ENCODE results near the gene SMURF1.
"Not testable (repeated sequence)": the region's sequence is repeated elsewhere in the genome, so short reads cannot be mapped to it uniquely, and the experiment has no call there.

Gene SMURF1

DNA sequence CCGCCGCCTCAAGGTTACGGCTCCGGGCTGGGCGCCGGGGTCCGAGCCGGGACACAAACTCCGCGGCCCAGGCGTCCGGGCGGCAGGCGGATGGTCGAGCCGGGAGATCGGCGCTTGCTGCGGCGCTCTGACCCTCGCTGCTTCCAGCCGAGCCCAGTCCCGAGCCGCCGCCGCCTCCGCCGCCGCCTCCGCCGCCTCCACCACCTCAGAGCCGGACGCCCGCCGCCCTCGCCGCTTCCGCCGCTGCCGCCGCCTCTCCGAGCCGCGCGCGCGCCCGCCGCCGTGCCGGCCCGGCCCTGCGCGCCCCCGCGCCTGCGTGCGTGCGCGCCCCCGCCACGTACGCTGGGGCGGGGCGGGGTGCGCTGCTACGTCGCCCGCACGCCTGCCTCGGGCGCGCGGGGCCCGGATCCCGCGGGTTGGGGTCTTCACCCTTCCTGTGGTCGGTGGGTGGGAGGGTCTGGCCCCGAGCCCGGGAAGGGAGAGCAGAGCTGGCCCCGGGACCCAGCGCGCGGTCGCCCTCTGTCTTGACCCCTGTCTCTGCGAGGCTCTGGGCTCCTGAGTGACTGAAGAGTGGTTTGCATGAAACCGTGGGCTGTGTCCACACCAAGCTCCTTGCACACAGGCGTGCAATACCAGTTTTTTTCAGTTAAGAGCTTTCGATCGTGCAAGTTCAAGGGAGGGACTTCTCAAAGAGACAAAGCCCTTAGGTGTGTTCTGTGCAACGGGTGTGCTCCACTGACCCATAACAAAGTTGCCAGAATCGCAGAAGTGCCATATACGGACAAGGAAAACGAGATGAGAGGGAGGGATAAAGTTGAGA is at the start of gene SMURF1:
TSS of gene SMURF1 (minus strand) at position 256 of the 820 bp plus-strand sequence. CDS start 328 bp downstream, outside the sequence.
- peak; percentile 62 for DNase-seq

DNA sequence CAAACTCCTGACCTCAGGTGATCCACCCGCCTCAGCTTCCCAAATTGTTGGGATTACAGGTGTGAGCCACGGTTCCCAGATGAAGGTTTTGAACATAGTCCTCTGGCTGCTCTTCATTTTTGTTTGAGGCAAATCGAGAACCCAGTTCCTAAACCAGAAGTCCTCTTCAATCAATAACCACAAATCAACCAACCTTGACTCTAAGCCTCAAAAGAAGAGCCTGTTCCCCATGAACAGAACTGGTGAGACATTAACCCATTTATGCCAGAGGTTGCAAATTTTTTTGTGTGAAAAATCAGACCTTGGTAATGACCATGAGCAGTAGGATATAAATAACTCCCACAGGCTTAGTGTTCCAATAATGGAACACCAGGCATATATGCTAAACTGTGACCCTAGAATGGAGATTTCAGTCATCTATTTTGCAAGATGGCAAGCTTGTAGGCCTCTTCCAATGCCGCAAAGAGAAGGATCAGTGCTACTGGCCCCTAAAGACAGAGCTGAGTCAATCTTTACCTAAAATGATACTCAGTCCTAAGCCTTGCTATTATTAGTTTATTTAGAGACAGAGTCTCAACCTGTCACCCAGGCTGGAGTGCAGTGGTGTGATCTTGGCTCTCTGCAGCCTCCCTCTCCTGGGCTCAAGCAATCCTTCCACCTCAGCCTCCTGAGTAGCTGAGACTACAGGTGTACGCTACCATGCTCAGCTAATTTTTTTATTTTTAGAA is 48.1 kb upstream of the SMURF1 start:
- no peak for DNase-seq

DNA sequence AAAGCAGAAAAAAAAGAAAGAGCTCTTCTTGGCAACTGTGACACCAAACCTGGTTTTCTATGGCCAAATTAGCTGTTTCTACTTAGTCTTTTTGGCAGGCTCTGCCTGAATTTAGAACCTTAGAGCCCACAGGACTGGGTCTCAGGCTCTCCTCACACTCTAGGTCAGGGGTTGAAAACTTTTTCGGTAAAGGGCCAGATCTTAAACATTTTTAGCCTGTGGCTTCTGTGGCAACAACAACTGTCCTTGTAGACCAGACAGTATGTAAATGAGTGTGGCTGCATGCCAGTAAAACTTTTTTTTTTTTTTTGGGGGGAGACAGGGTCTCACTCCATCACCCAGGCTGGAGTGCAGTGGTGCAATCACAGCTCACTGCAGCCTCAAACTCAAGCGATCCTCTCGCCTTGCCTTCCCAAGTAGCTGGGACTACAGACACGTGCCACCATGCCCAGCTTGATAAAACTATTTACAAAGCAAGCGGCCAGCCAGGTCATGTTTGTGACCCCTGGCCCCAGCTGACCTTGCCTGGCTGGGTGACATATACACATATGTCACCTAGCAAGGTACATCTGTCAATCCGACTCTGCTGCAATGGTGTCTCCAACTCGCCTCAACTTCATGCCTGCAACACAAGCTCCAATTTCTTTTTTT is 46.6 kb upstream of the SMURF1 start:
- no peak for DNase-seq

DNA sequence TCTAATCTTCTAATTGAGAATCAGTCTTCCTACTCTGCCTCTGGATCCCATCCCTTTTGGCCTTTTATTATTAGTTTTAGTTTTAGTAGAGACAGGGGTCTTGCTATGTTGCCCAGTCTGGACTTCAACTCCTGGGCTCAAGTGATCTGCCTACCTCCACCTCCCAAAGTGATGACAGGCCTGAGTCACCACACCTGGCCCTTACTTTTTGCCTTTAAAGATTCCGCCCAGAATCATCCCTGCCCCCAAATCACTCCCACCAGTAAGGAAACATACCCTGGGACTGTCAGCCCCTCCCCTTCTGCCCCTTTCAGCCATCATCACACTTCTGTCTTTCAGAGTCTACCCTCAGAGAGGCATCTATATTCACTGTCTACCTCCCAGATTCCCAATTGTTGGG is 45.3 kb upstream of the SMURF1 start:
- no peak for DNase-seq

DNA sequence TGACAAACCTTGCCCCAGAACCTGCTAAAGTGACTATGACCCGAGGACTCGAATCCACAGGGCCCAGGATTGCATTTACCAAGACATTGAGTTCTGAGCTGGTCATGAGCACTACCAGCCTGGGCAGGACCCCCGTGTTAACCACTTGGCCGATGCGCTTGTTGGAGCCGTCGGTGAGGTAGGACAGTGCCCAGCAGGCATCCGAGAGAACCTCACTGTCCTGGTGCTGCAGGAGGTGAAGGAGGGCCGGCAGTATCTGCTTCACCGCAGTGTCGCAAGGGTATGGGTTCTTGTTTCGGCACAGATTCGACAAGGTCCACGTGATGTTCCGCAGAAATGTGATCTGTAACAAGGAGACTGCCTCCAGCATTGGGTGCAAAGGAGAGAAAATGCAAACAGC is 44.3 kb upstream of the SMURF1 start:
- DNase-seq: no peak

DNA sequence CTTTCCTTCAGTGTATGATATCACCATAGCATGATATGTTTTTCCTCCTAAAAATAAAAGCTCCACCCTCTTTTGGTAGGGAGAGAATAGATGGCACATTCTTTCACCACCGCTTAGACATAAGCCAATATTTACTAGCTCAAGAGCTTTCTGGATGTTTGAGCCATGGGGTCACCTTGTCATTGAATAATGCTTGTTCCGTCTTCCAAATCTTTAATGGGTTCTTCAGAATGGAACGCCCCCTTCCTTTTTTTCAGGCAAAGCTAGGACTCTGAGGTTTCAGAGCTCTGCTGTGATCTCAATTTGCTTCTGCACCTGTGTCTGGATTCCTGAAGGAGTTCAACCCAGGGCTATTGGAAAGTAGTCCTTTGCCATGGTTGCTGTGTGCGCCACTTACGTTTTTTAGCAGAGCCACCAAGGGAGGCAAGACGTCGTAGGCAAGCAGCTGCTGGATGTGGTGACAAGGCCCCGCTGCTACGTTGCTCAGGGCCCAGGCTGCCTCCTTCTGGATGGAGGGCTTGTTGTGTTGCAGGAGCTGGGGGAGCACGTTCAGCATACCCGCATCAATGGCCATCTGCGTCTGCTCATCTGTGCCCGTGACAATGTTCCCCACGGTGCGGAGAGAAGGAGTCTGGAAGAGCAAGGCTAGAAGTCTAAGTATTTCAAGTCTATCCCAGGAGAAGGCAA is 40.8 kb upstream of the SMURF1 start:
- no peak for DNase-seq

DNA sequence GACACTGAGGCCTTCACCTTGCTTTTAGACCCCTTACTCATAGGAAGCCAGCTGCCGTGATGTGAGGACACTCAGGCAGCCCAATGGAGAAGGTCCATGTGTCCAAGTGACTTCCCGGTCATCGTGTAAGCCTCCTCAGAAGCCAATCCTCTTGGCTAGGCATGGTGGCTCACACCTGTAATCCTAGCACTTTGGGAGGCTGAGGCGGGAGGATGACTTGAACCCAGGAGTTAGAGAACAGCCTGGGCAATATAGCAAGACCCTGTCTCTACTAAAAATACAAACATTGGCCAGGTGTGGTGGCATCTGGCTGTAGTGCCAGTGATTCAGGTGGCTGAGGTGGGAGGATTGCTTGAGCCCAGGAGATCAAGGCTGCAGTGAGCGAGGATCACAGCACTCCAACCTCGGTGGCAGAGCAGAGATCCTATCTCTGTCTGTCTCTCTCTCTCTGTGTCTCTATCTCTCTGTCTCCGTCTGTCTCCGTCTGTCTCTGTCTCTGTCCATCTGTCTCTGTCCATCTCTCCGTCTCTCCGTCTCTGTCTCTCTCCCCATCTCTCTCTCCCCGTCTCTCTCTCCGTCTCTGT is 36.3 kb upstream of the SMURF1 start:
- DNase-seq: no peak

DNA sequence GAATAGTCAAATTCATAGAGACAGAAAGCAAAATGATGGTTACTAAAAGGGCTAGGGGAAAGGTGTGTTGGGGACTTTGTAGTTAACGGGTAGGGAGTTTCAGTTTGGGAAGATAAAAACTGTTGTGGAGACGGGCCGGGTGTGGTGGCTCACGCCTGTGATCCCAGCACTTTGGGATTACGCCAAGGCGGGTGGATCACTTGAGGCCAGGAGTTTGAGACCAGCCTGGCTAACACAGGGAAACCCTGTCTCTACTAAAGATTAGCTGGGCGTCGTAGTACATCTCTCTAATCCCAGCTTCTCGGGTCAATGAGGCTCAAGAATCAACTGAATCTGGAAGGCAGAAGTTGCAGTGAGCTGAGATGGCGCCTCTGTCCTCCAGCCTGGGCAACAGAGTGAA is 33.3 kb upstream of the SMURF1 start:
- DNase-seq: peak; percentile 13

DNA sequence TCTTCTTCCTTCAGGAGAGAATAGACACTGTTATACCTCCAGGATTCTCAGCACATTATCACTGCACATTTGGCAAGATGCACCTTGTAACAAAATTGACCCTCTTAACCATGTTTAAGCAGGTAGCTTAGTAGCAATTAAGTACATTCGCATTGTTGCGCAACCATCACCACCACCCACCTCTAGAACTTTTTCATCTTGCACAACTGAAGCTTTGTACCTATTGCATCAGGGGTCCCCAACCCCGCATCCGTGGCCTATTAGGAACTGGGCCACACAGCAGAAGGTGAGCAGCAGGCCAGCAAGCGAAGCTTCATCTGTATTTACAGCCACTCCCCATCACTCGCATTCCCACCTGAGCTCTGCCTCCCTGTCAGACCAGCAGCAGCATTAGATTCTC is 29.9 kb upstream of the SMURF1 start:
- DNase-seq: no peak

DNA sequence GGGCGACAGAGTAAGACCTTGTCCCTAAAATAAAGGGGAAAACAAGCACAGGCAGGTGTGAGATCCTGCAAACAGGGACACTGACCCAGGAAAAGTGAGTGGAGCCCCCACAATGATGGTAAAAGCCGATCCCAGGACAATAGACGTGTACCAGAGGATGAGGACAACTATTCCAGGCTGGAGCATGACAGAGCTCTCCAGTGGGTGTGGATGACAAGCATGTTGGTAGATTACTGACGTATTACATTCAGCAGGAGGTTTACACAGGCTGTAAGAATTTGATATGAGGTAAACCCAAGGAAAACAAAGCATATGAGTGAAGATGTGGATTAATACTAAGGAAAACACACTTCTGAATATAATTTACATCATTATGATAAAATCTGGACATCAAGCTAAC is 27.8 kb upstream of the SMURF1 start:
- DNase-seq: no peak

DNA sequence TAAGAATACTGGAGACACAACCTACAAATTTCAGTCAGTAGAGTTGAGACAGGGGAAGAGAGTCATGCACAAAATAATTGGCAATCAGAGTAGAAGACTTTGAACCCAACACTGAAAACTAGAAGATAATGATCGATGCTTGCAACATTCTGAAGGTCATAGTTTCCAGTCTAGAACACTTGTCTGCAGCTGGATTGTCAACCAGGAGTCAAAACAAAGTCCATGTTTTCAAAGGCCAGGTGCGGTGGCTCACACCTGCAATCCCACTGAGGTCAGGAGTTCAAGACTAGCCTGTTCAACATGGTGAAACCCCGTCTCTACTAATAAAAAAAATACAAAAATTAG is 26.8 kb upstream of the SMURF1 start:
- DNase-seq: no peak

DNA sequence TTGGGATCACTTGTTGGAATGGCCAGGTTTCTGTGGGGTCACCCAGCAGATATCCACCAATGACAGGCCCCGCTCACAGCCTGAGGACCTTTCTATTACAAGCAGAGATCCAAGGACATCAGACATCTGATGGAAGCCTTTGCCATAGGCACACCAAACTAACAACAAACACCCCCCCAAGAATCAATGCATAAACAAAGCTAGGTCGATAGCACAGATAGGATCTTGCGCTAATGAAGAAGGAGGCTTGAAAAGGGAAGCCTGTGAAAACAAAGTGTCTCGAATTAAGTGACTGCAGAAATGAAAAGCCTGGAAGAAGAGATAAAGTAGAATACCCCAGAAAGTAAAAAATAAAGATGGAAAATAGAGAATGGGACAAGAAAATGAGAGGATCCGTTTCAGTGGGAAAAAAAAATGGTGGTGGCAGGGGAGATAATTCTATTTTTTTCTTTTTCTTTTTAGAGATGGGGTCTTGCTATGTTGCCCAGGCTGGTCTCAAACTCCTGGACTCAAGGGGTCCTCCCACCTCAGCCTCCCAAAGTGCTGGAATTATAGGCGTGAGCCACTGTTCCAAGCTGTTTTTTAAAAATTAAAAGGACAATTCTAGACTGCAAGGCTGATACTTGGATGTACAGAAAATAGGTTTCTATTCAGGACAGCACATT is 26.3 kb upstream of the SMURF1 start:
- DNase-seq: no peak

DNA sequence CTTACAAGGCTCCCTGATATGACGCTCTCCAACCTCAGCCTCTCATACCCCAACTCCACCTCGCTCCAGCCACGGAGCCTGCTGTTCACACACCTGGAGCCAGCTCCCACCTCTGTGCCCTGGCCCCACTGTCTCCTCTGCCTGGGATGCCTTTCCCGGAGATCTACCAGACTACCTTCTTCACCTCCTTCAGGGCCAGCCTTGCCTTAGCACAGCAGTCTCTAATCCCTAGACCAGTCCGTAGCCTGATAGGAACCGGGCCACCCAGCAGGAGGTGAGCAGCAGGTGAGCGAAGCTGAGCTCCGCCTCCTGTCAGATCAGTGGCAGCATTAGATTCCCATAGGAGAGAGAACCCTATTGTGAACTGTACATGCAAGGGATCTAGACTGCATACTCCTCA is 23.2 kb upstream of the SMURF1 start:
- no peak for DNase-seq

DNA sequence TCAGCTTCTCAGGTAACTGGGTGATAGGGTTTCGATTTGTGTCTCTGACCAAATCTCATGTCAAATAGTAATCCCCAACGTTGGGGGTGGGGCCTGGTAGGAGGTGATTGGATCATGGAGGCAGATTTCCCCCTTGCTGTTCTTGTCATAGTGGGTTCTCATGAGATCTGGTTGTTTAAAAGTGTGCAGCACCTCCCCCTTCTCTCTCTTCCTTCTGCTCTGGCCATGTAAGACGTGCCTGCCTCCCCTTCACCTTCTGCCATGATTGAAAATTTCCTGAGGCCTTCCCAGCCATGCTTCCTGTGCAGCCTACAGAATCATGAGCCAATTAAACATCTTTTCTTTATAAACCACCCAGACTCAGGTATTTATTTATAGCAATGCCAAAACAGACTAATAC is 21.9 kb upstream of the SMURF1 start:
- no peak for DNase-seq

DNA sequence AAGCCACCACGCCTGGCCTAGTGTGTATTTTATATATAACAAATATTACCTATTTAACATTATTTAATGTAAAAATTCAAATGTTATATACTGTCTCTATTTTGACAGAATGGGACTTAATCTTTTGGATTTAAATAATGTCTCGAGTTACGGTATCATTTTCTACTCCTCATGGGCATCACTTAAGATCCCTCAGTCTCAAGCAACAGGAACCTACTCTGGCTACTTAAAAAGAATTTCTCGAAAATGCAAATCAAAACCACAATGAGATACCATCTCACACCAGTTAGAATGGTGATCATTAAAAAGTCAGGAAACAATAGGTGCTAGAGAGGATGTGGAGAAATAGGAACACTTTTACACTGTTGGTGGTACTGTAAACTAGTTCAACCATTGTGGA is 19.8 kb upstream of the SMURF1 start:
- not testable (repeated sequence) for DNase-seq

DNA sequence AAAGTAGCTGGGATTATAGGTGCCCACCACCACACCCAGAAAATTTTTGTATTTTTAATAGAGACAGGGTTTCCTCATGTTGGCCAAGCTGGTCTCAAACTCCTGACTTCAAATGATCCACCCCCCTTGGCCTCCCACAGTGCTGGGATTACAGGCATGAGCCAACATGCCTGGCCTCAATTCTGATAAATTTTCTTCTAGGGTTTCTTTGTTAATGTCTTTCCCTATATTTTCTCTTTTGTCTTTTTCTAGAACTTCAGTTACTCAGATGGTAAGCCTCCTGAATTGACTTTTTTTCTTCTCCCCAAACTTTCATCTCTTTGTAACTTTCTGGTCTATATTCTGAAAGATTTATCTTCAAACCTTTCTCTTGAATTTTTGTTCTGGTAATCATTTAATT is 12.7 kb upstream of the SMURF1 start:
- no peak for DNase-seq

DNA sequence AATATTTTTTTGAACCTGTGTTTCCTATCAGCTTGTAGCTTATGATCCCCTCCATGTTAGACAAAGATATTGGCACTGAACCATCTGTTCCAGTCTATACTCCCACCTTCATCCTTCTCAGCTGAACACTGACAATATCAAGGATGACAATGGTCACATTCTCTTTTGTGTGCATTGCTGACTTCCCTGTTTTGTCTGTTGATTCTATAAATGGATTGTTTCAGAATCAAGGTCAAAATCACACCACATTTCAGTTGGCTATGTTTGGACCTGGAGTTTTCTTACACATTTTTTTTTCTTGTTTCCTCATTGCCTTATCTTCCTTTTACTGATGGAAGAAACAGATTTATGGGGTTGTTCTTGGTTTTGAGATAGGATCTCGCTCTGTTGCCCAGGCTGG is 11.3 kb upstream of the SMURF1 start:
- DNase-seq: no peak

DNA sequence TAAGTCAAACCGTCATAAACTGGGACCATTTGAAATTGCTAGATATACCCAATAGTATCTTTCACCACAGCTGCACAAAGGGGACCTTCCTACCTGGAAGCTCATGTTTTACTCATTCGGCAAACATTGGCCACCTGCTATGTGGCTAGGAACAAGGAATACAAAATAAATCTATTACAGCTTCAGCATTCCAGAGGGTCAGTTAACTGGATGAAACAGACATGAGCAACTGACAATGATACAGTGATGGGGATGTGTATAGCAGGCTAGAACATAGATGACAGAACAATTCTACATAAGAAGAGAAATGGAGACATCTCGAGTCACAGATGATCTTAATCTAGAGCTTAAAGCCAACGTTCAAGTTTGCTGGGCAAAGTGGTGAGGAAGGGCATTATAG is 3.1 kb upstream of the SMURF1 start:
- no peak for DNase-seq

DNA sequence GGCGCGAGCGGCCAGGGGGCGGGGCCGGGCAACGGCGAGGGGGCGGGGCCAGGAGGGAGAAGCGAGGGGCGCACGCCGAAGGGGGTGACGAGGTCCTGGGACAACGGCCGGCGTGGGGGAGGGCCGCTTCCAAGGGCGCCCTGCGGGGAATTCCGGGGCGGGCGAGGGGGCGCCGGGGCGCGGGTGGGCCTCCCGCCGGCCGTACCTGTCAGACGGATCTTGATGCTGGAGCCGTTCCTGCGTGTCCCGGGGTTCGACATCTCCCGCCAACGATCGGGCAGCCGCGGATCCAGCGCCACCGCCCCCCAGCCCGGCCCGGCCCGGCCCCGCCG is 421 bp downstream of the SMURF1 start:
- DNase-seq: peak; percentile 19

DNA sequence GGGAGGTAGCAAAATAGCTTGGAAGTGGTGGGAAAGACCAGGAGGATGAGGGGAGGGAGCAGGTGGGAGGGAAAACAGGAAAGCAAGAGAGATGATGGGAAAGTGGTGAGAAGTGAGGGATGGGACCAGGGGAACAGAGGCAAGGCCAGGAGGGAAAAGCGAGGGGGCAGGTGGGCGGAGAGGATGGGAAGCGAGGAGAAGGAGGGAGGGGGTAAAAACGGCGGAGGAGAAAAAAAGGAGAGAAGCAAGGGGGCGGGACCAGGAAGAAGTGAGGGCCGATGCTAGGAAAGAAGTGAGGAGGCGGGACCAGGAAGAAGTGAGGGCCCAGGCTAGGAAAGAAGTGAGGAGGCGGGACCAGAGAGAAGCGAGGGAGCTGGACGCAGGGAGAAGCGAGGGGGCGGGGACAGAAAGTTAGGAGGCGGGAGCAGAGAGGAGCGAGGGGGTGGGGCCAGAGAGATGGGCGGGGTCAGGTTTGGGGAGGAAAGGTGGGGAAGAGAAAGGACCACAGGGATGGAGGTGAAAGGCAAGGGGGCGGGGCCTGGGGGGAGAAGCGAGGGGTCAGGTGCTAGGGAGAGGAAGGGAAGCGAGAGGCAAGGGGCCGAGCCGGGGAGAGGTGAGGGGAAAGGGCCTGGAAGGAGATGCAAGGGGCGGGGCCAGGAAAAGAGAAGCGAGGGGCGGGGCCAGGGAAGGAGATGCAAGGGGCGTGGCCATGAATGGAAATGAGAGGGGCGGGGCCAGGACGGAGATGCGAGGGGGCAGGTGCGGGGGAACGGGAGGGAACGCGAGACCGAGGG is 984 bp downstream of the SMURF1 start:
- DNase-seq: peak; percentile 79

DNA sequence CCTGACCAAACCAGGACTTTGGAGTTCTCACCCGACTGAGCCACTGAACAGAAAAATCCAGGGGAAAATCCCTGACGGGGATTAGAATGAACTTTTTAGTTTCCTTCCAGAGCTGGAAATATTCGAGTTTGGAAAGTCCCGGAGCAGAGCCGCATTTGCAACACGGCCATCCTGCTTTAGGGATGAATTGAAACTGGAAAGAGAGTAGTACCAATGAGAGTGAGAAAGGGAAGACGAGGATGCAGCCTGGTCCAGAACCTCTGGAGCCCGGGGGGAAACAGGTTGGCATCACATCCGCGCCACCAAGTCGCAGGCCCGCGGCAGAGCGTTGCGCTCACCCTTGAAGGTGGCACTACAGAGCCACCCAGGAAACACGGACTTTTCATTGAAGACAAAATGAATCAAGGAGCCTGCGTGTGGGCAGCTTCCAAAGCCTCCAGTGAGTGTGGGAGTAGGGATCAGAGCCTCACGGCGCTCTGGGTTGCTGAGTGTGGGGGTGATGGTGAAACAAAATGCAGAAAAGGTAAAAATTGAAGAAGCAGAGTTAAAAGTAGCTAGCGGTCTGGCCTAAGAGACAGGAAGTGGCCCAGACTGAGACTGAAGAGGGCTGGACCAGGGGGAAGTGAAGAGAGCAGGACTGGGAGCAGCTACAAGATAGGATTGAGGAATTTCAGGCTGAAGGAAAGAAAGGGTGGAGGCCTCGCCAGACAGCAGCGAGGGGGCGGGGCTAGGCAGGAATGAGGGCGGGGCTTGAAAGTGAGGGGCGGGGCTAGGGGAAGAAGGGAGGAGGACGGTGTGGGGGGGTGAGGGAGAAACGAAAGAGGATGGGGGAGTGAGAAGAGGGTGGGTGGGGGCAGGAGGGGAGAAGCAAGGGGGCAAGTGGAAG is 1.8 kb downstream of the SMURF1 start:
- no peak for DNase-seq
